HepG2 (cell line): ENCODE data around the gene FRMD3. TPM values are rescaled to one million over a fixed set of nuclear protein-coding genes. Genes with fewer than 3 reads are reported as not detected.
A peak's percentile ranks its signal among the peaks of the same experiment; 100 is the strongest.

Experiments
- DZIP1 ChIP-seq: sonication (generic); formaldehyde crosslinking; IDR thresholded peaks from 2 replicates; pipeline ENCODE4 v1.5.0; 2020; ENCODE audit warnings: mild to moderate bottlenecking, missing genetic modification reagents
- EED ChIP-seq: sonication (generic); formaldehyde crosslinking; IDR thresholded peaks from 2 replicates; pipeline ENCODE4 v1.5.0; 2020; ENCODE audit warnings: mild to moderate bottlenecking, missing genetic modification reagents
- EP300 ChIP-seq, 3 experiments: sonication (generic) in 1 of 3; formaldehyde crosslinking in 1 of 3; IDR thresholded peaks; 2 replicates each; pipeline versions ENCODE4 v1.5.1 to v1.6.1; 2011 to 2020; ENCODE audit warnings: low read depth in 2 of 3, low read length in 2 of 3, borderline replicate concordance in 1 of 3, improper control_type of control experiment in 1 of 3, mild to moderate bottlenecking in 1 of 3, missing genetic modification reagents in 1 of 3, moderate library complexity in 1 of 3
- FOSL2 ChIP-seq: sonication (generic); formaldehyde crosslinking; IDR thresholded peaks from 2 replicates; pipeline ENCODE4 v1.4.0; 2020; ENCODE audit warnings: missing genetic modification reagents
- FOXO1 ChIP-seq: sonication (generic); formaldehyde crosslinking; IDR thresholded peaks from 2 replicates; pipeline ENCODE4 v1.4.0; 2020; ENCODE audit warnings: missing genetic modification reagents
- GATAD1 ChIP-seq: IDR thresholded peaks from 2 replicates; pipeline ENCODE4 v1.6.1; 2016; ENCODE audit warnings: missing genetic modification reagents, missing compliant biosample characterization
- POLR2AphosphoS2 ChIP-seq: IDR thresholded peaks from 2 replicates; pipeline ENCODE4 v1.6.1; 2011; ENCODE audit warnings: low read depth, low read length, improper control_type of control experiment
- RFX1 ChIP-seq: fragments of 450-650 bp; IDR thresholded peaks from 2 replicates; pipeline ENCODE4 v1.6.1; 2017
- TAF15 ChIP-seq: fragments of 200-400 bp; formaldehyde crosslinking; IDR thresholded peaks from one replicate; pipeline ENCODE4 v1.6.1; 2018; ENCODE audit warnings: mild to moderate bottlenecking, low read depth, low read length; ENCODE audit not compliant: poor library complexity, severe bottlenecking
- TEAD3 ChIP-seq: optimal IDR thresholded peaks from 2 replicates; pipeline ENCODE3; 2016; ENCODE audit warnings: borderline replicate concordance
- ZBTB26 ChIP-seq: IDR thresholded peaks from 2 replicates; pipeline ENCODE4 v1.6.1; 2016; ENCODE audit warnings: missing compliant biosample characterization, missing genetic modification reagents, borderline replicate concordance
- ZFX ChIP-seq: sonication (generic); formaldehyde crosslinking; IDR thresholded peaks from 2 replicates; pipeline ENCODE4 v1.4.0; 2020; ENCODE audit warnings: mild to moderate bottlenecking, low read depth, missing genetic modification reagents, moderate library complexity
- ZNF670 ChIP-seq: sonication (generic); formaldehyde crosslinking; IDR thresholded peaks from 2 replicates; pipeline ENCODE4 v1.8.0; 2022; ENCODE audit warnings: mild to moderate bottlenecking, missing genetic modification reagents, borderline replicate concordance
- ZNF713 ChIP-seq: sonication (generic); formaldehyde crosslinking; IDR thresholded peaks from 2 replicates; pipeline ENCODE4 v1.4.0; 2020; ENCODE audit warnings: mild to moderate bottlenecking, missing genetic modification reagents
- ZNF800 ChIP-seq: sonication (generic); formaldehyde crosslinking; IDR thresholded peaks from 2 replicates; pipeline ENCODE4 v1.4.0; 2020; ENCODE audit warnings: missing genetic modification reagents
- polyA plus RNA-seq, 8 experiments: library from polyadenylated mRNA; depleted of rRNA in 3 of 8; stranded (reverse) in 7 of 8; unstranded in 1 of 8; fragments of >200 nt; fragmentation: Illumina TruSeq in 4 of 8; extraction: Trizol in 4 of 8; gene quantifications; 2 replicates each; pipeline versions ENCODE4 v1.2.1 to v1.2.3, GENCODE V29; 2011 to 2016; ENCODE audit warnings: low read depth in 4 of 8, missing spikeins in 1 of 8, mixed read lengths in 1 of 8; ENCODE audit not compliant: insufficient read depth in 1 of 8
- total RNA-seq, 5 experiments: library from RNA; depleted of rRNA; stranded (reverse); fragments of >200 nt; fragmentation: Illumina TruSeq; extraction: Trizol; gene quantifications; 2 replicates each; pipeline ENCODE4 v1.2.3, GENCODE V29; 2016; ENCODE audit warnings: low read depth in 1 of 5

FRMD3 gene
- total and polyA plus RNA-seq, 2 of the 13 experiments (the other 11 are each of a cell fraction or from before 2014, with no cell fraction given), result 3.2 to 7.7 TPM

GRCh38 chr9:83431101-83432060 lies 106.8 kb downstream of the FRMD3 start (continued):
- peak; percentile 81 for TF ChIP-seq FOXO1 (CRISPR knock-in tag)
- TF ChIP-seq ZBTB26, result no peak; the same call in 1 of the 2 replicates
- TF ChIP-seq POLR2AphosphoS2, result no peak
- no peak for TF ChIP-seq RFX1
- TF ChIP-seq EP300 (IDR thresholded peaks at IDR 0.05; ENCODE audit: low read depth in 2 of 2, low read length in 2 of 2), result peak in 1 of 2 experiments; percentile 70; a peak in 1 of 4 replicates
- TF ChIP-seq EP300 (CRISPR knock-in tag; IDR thresholded peaks at IDR 0.05; ENCODE audit: borderline replicate concordance), result no peak
- TF ChIP-seq EED (CRISPR knock-in tag), result no peak
- TF ChIP-seq TAF15, result no peak
- TF ChIP-seq TEAD3, result peak; percentile 33
- TF ChIP-seq DZIP1 (CRISPR knock-in tag), result no peak
- 0 out of 2 replicates have a peak, but pooled peaks have one; percentile 9 for TF ChIP-seq ZNF670 (CRISPR knock-in tag)
- TF ChIP-seq FOSL2 (CRISPR knock-in tag), result no peak
- TF ChIP-seq ZFX (CRISPR knock-in tag), result no peak
- TF ChIP-seq ZNF713 (CRISPR knock-in tag), result no peak
- TF ChIP-seq GATAD1 (CRISPR knock-in tag), result no peak
- TF ChIP-seq ZNF800 (CRISPR knock-in tag), result no peak
